ENCODE measurements around the gene CYP19A1. TPM values are rescaled to one million over a fixed set of nuclear protein-coding genes. Genes with fewer than 3 reads are reported as not detected.

Gene CYP19A1
- total RNA-seq, 5 donors from 2014 or later (not counting 1 experiment from before 2014, with no cell fraction given) = 0.23 TPM; not detected in 4

- Histone ChIP-seq H3K27ac (ENCODE audit: low read length) (no peak overlapping the region), H3K4me1 (ENCODE audit: control insufficient read depth in 1 of 2, extremely low read depth in 1 of 2, insufficient read depth in 2 of 2, low read length in 2 of 2) (peaks cover 0 to 4% of the 10 kb centered on the region in 2 experiments), H3K4me3 (ENCODE audit: control insufficient read depth in 1 of 2, extremely low read depth in 1 of 2, low read length in 1 of 2) (no peak overlapping the region), H3K27me3 (replicated peaks in 1 of 2; ENCODE audit: control insufficient read depth in 2 of 2, extremely low read depth in 1 of 2, insufficient read depth in 2 of 2, low read length in 1 of 2) (peaks cover 0 to 26% of the 10 kb centered on the region in 2 experiments), H3K36me3 (ENCODE audit: control insufficient read depth in 2 of 2, extremely low read depth in 1 of 2, insufficient read depth in 1 of 2, low read length in 1 of 2) (no peaks in the 10 kb centered on the region), H3K9me3 (no peaks in the 10 kb centered on the region)
- Mint-ChIP-seq H3K27ac (no peak overlapping the region), H3K4me3 (no peak overlapping the region), H3K9me3 (no peaks in the 10 kb centered on the region), H3K27me3 (peaks cover 35 to 37% of the 10 kb centered on the region in 2 donors), H3K36me3 (no peaks in the 10 kb centered on the region), H3K4me1 (no peaks in the 10 kb centered on the region)
- ChIA-PET POLR2A (no interaction called here), CTCF (interaction anchor here in 1 of 2 donors (2.1 kb wide), 1 partner anchor 30 kb away, joined by 10 read pairs; no protein-coding TSS in a partner anchor)
- ATAC-seq (replicated peaks in 1 of 4) = no peak
- 83% methylated on average over 3 of the region's 6 CpGs for WGBS (ENCODE audit: insufficient coverage)
- no peak for DNase-seq
These were observed 144.9 kb downstream of the CYP19A1 start for GRCh38 chr15:51193526-51193925.

- no peaks in the 10 kb centered on the region for H3K9me3 ChIP-seq
- POLR2A ChIA-PET = interaction anchor here in 1 of 2 donors (0.6 kb wide), 1 partner anchor 1854 kb away, joined by 3 read pairs; no protein-coding TSS in a partner anchor
- 23% methylated on average over 10 of the region's 14 CpGs for WGBS (ENCODE audit: insufficient coverage)
- Mint-ChIP-seq H3K9me3 (no peaks in the 10 kb centered on the region), H3K27ac (no peak overlapping the region), H3K27me3 (peaks cover 32 to 40% of the 10 kb centered on the region in 2 donors), H3K36me3 (no peaks in the 10 kb centered on the region), H3K4me1 (no peaks in the 10 kb centered on the region), H3K4me3 (no peak overlapping the region)
- H3K27me3 ChIP-seq (replicated peaks in 1 of 2; ENCODE audit: control insufficient read depth in 2 of 2, extremely low read depth in 1 of 2, insufficient read depth in 2 of 2, low read length in 1 of 2) = peaks cover 0 to 29% of the 10 kb centered on the region in 2 experiments
- peaks cover 0 to 4% of the 10 kb centered on the region in 2 experiments for H3K4me1 ChIP-seq (ENCODE audit: control insufficient read depth in 1 of 2, extremely low read depth in 1 of 2, insufficient read depth in 2 of 2, low read length in 2 of 2)
- no peak overlapping the region for H3K4me3 ChIP-seq (ENCODE audit: control insufficient read depth in 1 of 2, extremely low read depth in 1 of 2, low read length in 1 of 2)
- CTCF ChIA-PET = interaction anchor here (0.6 to 2.1 kb wide), 3 partner anchors 13 to 64 kb away, joined by 3 to 10 read pairs (median 3); no protein-coding TSS in a partner anchor
- no peak overlapping the region for H3K27ac ChIP-seq (ENCODE audit: low read length)
- ATAC-seq (replicated peaks in 1 of 4) = peak in 2 of 4 experiments; percentile 51 to 63
- peak; percentile 8 to 63 (median 39) for DNase-seq
- no peaks in the 10 kb centered on the region for H3K36me3 ChIP-seq (ENCODE audit: control insufficient read depth in 2 of 2, extremely low read depth in 1 of 2, insufficient read depth in 1 of 2, low read length in 1 of 2)
These were observed 145.7 kb downstream of the CYP19A1 start for GRCh38 chr15:51192521-51193280.

GRCh38 chr15:51191766-51192165 lies 146.6 kb downstream of the CYP19A1 start:
- Mint-ChIP-seq H3K9me3 (no peaks in the 10 kb centered on the region), H3K27me3 (peaks cover 25 to 31% of the 10 kb centered on the region in 2 donors), H3K4me3 (no peak overlapping the region), H3K36me3 (no peaks in the 10 kb centered on the region), H3K4me1 (no peaks in the 10 kb centered on the region), H3K27ac (no peak overlapping the region)
- WGBS (ENCODE audit: insufficient coverage) = 81% methylated on average over 2 of the region's 9 CpGs
- H3K9me3 ChIP-seq = no peaks in the 10 kb centered on the region
- peaks cover 0 to 4% of the 10 kb centered on the region in 2 experiments for H3K4me1 ChIP-seq (ENCODE audit: control insufficient read depth in 1 of 2, extremely low read depth in 1 of 2, insufficient read depth in 2 of 2, low read length in 2 of 2)
- ChIA-PET POLR2A (interaction anchor here in 1 of 2 donors (0.6 kb wide), 1 partner anchor 1853 kb away, joined by 3 read pairs; no protein-coding TSS in a partner anchor), CTCF (interaction anchor here (0.6 to 2.1 kb wide), 3 partner anchors 14 to 349 kb away, joined by 3 to 10 read pairs (median 4); no protein-coding TSS in a partner anchor)
- no peak for ATAC-seq (replicated peaks in 1 of 4)
- H3K27ac ChIP-seq (ENCODE audit: low read length) = no peak overlapping the region
- H3K4me3 ChIP-seq (ENCODE audit: control insufficient read depth in 1 of 2, extremely low read depth in 1 of 2, low read length in 1 of 2) = no peak overlapping the region
- H3K36me3 ChIP-seq (ENCODE audit: control insufficient read depth in 2 of 2, extremely low read depth in 1 of 2, insufficient read depth in 1 of 2, low read length in 1 of 2) = no peaks in the 10 kb centered on the region
- H3K27me3 ChIP-seq (replicated peaks in 1 of 2; ENCODE audit: control insufficient read depth in 2 of 2, extremely low read depth in 1 of 2, insufficient read depth in 2 of 2, low read length in 1 of 2) = peaks cover 0 to 27% of the 10 kb centered on the region in 2 experiments
- no peak for DNase-seq

GRCh38 chr15:51191072-51191670 lies 147.2 kb downstream of the CYP19A1 start:
- H3K36me3 Mint-ChIP-seq = no peaks in the 10 kb centered on the region
- H3K27me3 Mint-ChIP-seq = peaks cover 23 to 28% of the 10 kb centered on the region in 2 donors
- ChIA-PET CTCF (no interaction called here), POLR2A (no interaction called here)
- no peak for DNase-seq
- Histone ChIP-seq H3K4me3 (ENCODE audit: control insufficient read depth in 1 of 2, extremely low read depth in 1 of 2, low read length in 1 of 2) (no peak overlapping the region), H3K27ac (ENCODE audit: low read length) (no peak overlapping the region), H3K9me3 (no peaks in the 10 kb centered on the region), H3K4me1 (ENCODE audit: control insufficient read depth in 1 of 2, extremely low read depth in 1 of 2, insufficient read depth in 2 of 2, low read length in 2 of 2) (peaks cover 0 to 4% of the 10 kb centered on the region in 2 experiments), H3K36me3 (ENCODE audit: control insufficient read depth in 2 of 2, extremely low read depth in 1 of 2, insufficient read depth in 1 of 2, low read length in 1 of 2) (no peaks in the 10 kb centered on the region), H3K27me3 (replicated peaks in 1 of 2; ENCODE audit: control insufficient read depth in 2 of 2, extremely low read depth in 1 of 2, insufficient read depth in 2 of 2, low read length in 1 of 2) (peaks cover 0 to 23% of the 10 kb centered on the region in 2 experiments)
- H3K4me3 Mint-ChIP-seq = no peak overlapping the region
- H3K27ac Mint-ChIP-seq = no peak overlapping the region
- no peak for ATAC-seq (replicated peaks in 1 of 4)
- 95% methylated on average over 7 of the region's 7 CpGs for WGBS (ENCODE audit: insufficient coverage)
- H3K9me3 Mint-ChIP-seq = no peaks in the 10 kb centered on the region
- no peaks in the 10 kb centered on the region for H3K4me1 Mint-ChIP-seq

- Histone ChIP-seq H3K4me3 (ENCODE audit: control insufficient read depth in 1 of 2, extremely low read depth in 1 of 2, low read length in 1 of 2) (no peak overlapping the region), H3K27me3 (replicated peaks in 1 of 2; ENCODE audit: control insufficient read depth in 2 of 2, extremely low read depth in 1 of 2, insufficient read depth in 2 of 2, low read length in 1 of 2) (peaks cover 0 to 23% of the 10 kb centered on the region in 2 experiments), H3K9me3 (no peaks in the 10 kb centered on the region), H3K36me3 (ENCODE audit: control insufficient read depth in 2 of 2, extremely low read depth in 1 of 2, insufficient read depth in 1 of 2, low read length in 1 of 2) (no peaks in the 10 kb centered on the region), H3K27ac (ENCODE audit: low read length) (no peak overlapping the region), H3K4me1 (ENCODE audit: control insufficient read depth in 1 of 2, extremely low read depth in 1 of 2, insufficient read depth in 2 of 2, low read length in 2 of 2) (peaks cover 0 to 4% of the 10 kb centered on the region in 2 experiments)
- ChIA-PET POLR2A (no interaction called here), CTCF (interaction anchor here in 1 of 2 donors (1.0 kb wide), 1 partner anchor 27 kb away, joined by 3 read pairs; no protein-coding TSS in a partner anchor)
- ATAC-seq (replicated peaks in 1 of 4) (no peak), DNase-seq (no peak)
- H3K36me3 Mint-ChIP-seq = no peaks in the 10 kb centered on the region
- H3K4me1 Mint-ChIP-seq = no peaks in the 10 kb centered on the region
- H3K27ac Mint-ChIP-seq = no peak overlapping the region
- no peak overlapping the region for H3K4me3 Mint-ChIP-seq
- no peaks in the 10 kb centered on the region for H3K9me3 Mint-ChIP-seq
- peaks cover 21 to 22% of the 10 kb centered on the region in 2 donors for H3K27me3 Mint-ChIP-seq
- 60% methylated on average over 2 of the region's 8 CpGs for WGBS (ENCODE audit: insufficient coverage)
These were observed 147.8 kb downstream of the CYP19A1 start for GRCh38 chr15:51190424-51191068.

Data from T-cell (primary cell).